ENCODE results near the gene CHRM3. TPM values are rescaled to one million over a fixed set of nuclear protein-coding genes. Genes with fewer than 3 reads are reported as not detected.

The CHRM3 gene
- total RNA-seq, 1 donor from 2014 or later: 1.1 TPM

GRCh38 chr1:239432255-239432654 lies 45.9 kb downstream of the CHRM3 start:
- no peaks in the 10 kb centered on the region for H3K36me3 Mint-ChIP-seq (ENCODE audit: low read depth, unreplicated experiment)
- FAIRE-seq (no peak), DNase-seq (ENCODE audit: low read depth) (no peak)
- H3K4me3 Mint-ChIP-seq (ENCODE audit: unreplicated experiment): no peak overlapping the region
- H3K4me1 Mint-ChIP-seq (ENCODE audit: low read depth, unreplicated experiment): peaks cover 11% of the 10 kb centered on the region
- Histone ChIP-seq H3K9me3 (ENCODE audit: insufficient read depth, low read depth, low read length) (no peaks in the 10 kb centered on the region), H2AFZ (ENCODE audit: low read depth, low read length) (no peak overlapping the region), H3K4me1 (ENCODE audit: insufficient read depth, low read length) (no peaks in the 10 kb centered on the region), H3K4me3 (ENCODE audit: insufficient read depth, low read depth, low read length) (no peak overlapping the region), H3K79me2 (ENCODE audit: insufficient read depth, low read length) (no peaks in the 10 kb centered on the region), H3K27me3 (ENCODE audit: insufficient read depth, low read length) (no peaks in the 10 kb centered on the region), H4K20me1 (ENCODE audit: insufficient read depth, low read length) (no peaks in the 10 kb centered on the region), H3K27ac (ENCODE audit: low read depth, low read length) (no peak overlapping the region), H3K9ac (ENCODE audit: low read length) (no peak overlapping the region), H3K36me3 (ENCODE audit: insufficient read depth, low read length) (no peaks in the 10 kb centered on the region), H3K4me2 (ENCODE audit: low read length) (no peak overlapping the region)
- TF ChIP-seq EZH2 (IDR thresholded peaks at IDR 0.05; ENCODE audit: insufficient read depth, low read length) (no peak), CTCF (IDR thresholded peaks at IDR 0.05; ENCODE audit: insufficient read depth, low read depth, low read length) (no peak)
- H3K27ac Mint-ChIP-seq (ENCODE audit: unreplicated experiment): no peak overlapping the region
- H3K27me3 Mint-ChIP-seq (ENCODE audit: low read depth, unreplicated experiment): no peaks in the 10 kb centered on the region
- H3K9me3 Mint-ChIP-seq (ENCODE audit: unreplicated experiment): no peaks in the 10 kb centered on the region

- H3K4me2 ChIP-seq (ENCODE audit: low read length): no peak overlapping the region
- no peaks in the 10 kb centered on the region for H3K9me3 Mint-ChIP-seq (ENCODE audit: unreplicated experiment)
- H3K4me1 ChIP-seq (ENCODE audit: insufficient read depth, low read length): no peaks in the 10 kb centered on the region
- H4K20me1 ChIP-seq (ENCODE audit: insufficient read depth, low read length): no peaks in the 10 kb centered on the region
- no peaks in the 10 kb centered on the region for H3K36me3 Mint-ChIP-seq (ENCODE audit: low read depth, unreplicated experiment)
- H3K79me2 ChIP-seq (ENCODE audit: insufficient read depth, low read length): no peaks in the 10 kb centered on the region
- TF ChIP-seq CTCF (IDR thresholded peaks at IDR 0.05; ENCODE audit: insufficient read depth, low read depth, low read length): no peak
- no peak for TF ChIP-seq EZH2 (IDR thresholded peaks at IDR 0.05; ENCODE audit: insufficient read depth, low read length)
- no peak overlapping the region for H3K4me3 ChIP-seq (ENCODE audit: insufficient read depth, low read depth, low read length)
- H3K4me3 Mint-ChIP-seq (ENCODE audit: unreplicated experiment): no peak overlapping the region
- H3K27ac Mint-ChIP-seq (ENCODE audit: unreplicated experiment): no peak overlapping the region
- H3K9ac ChIP-seq (ENCODE audit: low read length): no peak overlapping the region
- H3K36me3 ChIP-seq (ENCODE audit: insufficient read depth, low read length): no peaks in the 10 kb centered on the region
- H3K4me1 Mint-ChIP-seq (ENCODE audit: low read depth, unreplicated experiment): peaks cover 1% of the 10 kb centered on the region
- no peaks in the 10 kb centered on the region for H3K9me3 ChIP-seq (ENCODE audit: insufficient read depth, low read depth, low read length)
- H2AFZ ChIP-seq (ENCODE audit: low read depth, low read length): no peak overlapping the region
- FAIRE-seq (no peak), DNase-seq (ENCODE audit: low read depth) (no peak)
- H3K27ac ChIP-seq (ENCODE audit: low read depth, low read length): no peak overlapping the region
- H3K27me3 Mint-ChIP-seq (ENCODE audit: low read depth, unreplicated experiment): no peaks in the 10 kb centered on the region
- no peaks in the 10 kb centered on the region for H3K27me3 ChIP-seq (ENCODE audit: insufficient read depth, low read length)
These were observed 47.8 kb downstream of the CHRM3 start for GRCh38 chr1:239434181-239434580.

Data from astrocyte (in vitro differentiated cells and primary cell).